ENCODE data around the gene ZNF101.

ZNF101 gene

DNA sequence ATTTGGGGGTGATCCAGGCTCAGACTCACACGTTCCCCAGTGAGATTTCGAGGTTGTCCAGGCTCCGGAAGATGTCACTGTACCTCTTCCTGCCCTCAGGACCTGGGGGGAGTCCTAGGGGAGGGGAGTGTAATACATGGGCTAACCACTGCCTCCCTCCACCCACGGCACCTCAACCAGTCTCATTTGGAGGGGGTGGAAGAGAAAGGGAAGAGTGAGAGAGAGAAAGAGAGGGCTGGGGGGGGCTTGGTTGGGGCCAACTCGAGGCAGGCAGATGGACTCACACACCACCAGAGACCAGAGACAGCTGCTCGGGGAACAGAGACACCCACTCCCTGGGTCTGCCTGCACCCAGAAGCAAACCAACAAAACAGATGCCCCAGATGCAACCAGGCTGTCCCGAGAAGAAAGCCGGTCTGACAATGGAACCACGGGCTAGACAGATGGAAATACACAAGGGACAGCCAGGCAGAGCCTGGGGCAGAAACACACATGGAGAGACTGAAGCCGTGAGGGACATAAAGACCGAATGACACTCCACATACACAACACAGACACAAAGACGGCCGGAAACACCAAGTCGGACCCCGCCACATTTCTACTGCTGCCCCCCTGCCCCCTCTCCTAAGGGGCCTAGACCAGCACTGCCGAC, 26.0 kb upstream of the ZNF101 start:
- DNase-seq, result no peak

DNA sequence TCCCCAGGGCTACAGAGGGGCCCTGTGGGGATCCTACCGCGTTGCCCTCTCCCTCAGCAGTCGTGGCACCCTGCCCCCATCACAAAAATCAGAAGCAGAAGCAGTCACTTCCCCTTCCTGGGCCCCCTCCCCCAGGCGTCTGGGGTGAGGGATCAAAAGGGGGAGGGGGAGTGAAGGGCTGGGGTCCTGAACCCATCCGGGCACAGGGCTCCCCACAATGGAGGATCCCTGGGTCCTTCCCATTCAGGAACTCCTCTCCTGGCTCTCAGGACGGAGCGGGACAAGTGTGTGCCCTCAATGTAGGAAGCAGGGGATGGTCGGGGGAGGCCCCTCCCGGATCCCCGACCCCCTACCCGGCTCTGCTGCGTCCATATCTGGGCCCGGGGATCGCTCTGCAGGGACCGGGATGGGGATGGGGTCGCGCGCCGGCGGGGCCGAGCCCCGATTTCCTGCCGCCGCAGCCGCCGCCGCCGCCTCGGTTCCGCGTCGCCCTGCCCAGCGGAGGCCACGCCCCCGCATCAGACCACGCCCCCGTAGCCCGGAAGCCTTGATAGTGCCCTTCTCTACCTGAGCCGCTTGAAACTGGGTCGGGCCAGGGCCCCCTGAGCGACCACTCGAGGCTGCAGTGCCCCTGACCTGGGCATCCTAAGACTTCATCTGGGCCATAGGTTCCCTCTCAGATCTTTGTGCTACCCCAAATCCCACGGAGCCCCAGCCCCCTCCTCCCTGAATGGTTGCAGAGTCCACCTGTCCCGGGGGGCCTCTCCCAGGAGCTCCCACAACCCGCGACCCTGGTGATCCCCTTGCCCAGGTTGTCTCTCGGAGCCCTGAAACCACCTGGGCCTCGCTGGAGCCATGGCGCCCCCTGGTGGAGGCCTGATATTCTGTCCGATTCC, 25.2 kb upstream of the ZNF101 start, which contains the start of gene GMIP:
GMIP (minus strand) TSS at position 500 of the 896 bp plus-strand sequence; CDS start at position 372, 128 bp downstream.
- peak in 1 of 2 experiments; percentile 5 for DNase-seq

- DNase-seq, result no peak
These were observed 24.6 kb upstream of the ZNF101 start for GRCh38 chr19:19644054-19644388.

DNA sequence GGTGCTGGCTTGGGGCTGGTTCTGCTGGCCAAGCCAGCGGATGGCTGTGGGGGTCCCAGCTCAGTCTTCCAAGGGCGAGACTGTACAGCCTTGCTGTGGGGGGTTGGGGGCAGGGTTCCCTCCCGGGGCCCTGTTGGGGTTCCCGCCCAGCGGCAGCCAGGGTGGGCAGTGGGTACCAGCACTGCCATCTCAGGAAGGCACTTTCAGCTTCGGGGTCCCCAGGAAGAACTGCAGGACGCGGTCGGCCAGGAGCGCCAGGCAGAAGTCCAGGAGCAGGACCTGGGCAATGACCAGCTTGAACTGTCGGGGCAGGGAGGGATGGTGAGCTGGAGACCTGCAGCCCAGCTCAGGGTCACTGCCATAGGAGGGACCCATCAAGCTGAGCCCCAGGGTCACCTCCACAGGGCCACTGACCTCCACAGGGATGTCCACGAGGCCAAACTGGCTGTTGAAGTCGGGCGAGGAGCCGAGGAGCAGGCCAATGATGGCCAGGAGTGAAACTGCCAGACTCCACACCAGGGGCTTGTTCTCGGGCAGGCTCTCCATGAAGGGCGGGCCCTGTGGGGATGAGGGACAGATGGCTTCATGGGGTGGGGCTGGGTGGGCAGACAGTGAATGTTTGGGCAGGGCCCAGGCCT, 23.3 kb upstream of the ZNF101 start:
- DNase-seq, result no peak

GRCh38 chr19:19647037-19647835, 21.4 kb upstream of the ZNF101 start:
- no peak for DNase-seq

GRCh38 chr19:19649155-19649554, 19.5 kb upstream of the ZNF101 start:
- DNase-seq, result no peak

- DNase-seq, result no peak
These were observed 19.1 kb upstream of the ZNF101 start for GRCh38 chr19:19649580-19649995.

DNA sequence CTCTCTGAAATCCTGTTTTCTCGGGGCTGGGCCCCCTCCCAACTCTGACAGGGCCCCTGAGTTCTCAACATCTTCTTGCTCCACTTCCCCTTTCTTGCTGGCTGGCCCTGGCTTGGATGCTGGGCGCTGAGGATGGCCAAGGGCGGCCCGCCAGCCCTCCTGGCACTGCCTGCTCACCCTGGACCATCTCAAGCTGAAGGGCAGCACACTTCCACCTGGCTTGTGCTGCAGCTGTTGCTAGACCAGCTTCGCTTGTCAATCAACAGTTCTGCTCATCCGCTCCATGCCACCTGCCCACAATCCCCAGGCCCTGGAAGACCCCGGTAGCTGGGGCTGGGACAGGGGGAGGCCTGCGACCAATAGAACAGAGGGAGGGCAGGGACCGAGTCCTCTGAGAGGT, 18.3 kb upstream of the ZNF101 start:
- no peak for DNase-seq

DNA sequence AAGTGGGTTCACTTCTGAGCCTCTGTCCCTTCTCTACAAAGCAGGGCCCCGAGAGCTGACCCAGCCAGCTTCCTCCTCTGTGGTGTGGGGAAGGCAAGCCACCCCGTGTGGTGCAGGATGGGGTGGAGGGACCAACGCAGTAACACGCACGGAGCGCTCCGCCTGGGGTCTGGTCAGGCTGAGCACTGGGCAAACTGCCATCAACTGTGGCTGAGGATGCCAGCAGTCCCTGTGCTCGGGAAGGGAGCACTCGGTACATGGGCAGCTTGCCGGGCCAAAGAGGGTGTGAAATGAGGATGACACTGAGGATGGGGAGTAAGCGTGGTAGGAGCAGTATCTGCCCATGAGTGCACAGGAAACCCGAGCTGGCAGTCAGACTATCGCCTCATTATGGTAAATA, 17.6 kb upstream of the ZNF101 start:
- no peak for DNase-seq

DNA sequence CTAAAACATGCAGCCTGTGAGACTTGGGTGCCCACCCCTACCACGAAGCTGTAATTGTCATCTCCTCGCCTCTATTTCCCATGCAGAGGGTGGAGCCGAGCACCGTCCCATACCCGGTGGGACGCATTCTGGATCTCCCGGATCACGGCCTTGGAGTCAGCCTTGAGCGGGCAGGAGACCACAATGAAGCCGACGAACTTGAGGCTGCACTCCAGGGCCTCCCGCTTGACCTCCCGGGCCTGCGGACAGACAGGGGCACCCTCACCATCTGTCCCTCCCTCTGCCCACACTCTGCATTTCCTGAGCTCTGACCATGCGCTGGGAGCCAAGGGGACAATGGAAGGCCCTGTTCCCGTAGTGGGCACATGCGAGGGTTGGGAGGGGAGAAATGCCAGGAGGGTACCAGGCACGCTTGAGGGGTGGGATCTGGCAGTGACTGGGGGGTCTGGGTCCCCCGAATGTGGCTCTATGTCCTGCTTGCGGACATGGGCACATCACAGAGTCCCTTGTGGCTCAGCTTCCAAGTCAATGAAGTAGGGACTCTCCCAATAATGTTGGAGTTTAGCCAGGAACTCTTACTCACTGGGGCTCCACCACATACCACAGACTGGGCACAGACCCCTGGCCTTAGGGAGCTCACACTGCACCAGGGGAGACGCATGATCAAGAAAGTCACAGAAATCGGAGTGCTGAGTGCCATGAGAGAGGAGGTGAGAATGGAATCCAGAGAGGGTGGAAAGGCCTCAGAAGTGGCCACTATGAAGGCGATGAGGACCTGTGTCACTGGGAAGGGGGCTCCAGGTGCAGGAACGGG, 15.9 kb upstream of the ZNF101 start:
- DNase-seq, result no peak

DNA sequence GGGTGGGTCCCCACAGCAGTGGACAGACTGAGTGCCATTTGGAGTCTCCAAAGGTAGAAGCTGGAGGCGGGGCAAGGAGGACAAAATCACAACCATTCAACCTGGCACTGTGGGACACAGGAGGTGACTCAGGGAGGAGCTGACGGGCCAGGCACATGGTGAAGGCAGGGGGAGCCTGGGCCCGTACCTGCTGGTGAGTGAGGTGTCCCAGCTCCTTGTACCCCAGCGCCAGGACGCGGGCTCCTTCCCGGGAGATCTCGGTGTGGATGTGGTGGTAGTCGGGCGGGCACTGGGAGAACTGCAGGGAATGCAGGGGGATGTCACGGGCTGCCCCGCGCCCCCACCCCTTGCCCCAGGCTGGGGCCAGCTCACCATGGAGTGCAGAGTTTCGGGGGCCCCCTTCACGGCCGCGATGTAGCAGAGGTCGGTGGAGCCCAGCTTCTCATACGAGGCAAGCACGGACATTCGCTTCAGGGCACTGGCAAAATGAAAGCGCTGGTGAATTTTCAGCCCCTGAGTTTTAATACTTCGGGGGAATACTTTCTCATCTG, 15.0 kb upstream of the ZNF101 start:
- DNase-seq, result no peak

- DNase-seq, result no peak
These were observed 14.2 kb upstream of the ZNF101 start for GRCh38 chr19:19654441-19654840.

- DNase-seq, result no peak
These were observed 13.5 kb upstream of the ZNF101 start for GRCh38 chr19:19655051-19655594.

DNA sequence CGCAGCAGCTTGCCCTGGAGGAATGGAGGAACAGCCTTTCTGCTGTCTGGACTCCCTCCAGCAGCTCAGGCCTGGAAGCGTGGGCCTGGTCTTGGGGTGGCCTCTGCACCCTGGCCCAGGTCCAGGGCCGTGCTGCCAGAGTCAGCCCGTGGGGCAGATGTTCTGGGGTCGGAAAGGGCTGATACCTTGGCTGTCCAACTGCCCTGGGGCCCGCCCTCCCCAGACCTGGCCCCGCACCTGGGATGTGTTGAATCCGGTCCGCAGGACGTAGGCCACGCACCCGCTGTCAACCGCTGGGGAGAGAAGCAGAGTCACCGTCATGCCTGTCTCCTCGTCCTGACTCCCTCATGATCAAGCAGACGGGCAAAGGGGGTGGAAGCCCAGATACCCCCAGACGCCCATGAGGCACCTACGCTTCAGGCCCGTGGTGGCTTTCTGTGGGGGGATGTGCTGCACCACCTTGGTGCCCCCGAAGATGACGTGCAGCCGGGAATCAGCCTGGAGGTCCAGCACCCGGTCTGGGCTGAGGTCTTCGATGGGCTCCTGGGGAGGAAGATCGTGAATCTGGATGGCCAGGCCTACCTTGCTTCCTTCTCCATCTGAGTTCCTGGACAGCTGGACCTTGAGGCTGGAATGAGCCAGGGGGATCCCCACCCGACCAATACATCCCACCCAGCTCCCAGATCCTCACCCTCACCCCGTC, 12.8 kb upstream of the ZNF101 start:
- no peak for DNase-seq

DNA sequence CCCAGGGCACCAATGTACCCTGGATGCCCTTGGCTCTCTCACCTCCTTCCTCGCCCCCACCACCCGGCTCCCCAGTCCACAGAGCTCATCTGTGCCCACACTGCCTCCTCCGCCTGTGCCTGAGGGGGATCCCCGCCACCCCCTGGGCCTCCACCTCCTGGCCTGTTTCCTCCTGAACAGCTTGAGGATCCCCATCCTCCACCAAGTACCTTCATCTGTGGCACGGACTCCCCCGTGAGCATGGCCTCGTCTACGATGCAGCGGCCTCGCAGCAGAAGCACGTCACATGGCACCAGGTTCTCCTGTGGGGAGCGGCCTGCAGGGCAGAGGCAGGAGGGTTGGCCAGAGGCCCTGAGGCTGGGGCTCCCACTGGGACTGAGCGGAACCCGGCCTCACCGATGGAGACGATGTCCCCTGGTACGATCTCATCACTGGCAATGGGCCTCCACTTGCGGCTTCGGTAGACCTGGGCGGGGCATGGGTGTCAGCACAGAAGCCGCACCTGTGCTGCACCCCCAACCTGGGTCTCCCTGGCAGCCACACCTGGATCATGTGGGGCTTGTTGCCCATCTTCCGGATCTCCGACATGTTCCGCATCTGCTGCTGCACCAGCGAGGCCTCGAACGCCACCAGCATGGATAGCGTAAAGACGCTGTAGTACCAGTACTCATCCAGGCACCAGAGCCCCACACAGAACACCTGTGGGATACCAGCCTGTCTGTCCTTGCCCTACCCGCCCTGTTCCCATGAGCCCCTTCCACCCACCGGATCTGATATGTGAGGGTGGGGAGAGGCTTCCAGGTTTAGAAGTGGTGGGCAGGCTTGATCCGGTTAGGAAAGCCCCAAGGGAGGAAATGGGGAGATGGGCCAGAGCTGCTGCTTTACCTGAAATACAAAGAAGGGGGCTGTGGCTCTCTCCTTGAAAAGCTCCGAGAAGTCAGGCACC, 11.9 kb upstream of the ZNF101 start:
- no peak for DNase-seq

GRCh38 chr19:19657397-19657783, 11.2 kb upstream of the ZNF101 start:
- DNase-seq, result peak in 1 of 2 experiments; percentile 47

DNA sequence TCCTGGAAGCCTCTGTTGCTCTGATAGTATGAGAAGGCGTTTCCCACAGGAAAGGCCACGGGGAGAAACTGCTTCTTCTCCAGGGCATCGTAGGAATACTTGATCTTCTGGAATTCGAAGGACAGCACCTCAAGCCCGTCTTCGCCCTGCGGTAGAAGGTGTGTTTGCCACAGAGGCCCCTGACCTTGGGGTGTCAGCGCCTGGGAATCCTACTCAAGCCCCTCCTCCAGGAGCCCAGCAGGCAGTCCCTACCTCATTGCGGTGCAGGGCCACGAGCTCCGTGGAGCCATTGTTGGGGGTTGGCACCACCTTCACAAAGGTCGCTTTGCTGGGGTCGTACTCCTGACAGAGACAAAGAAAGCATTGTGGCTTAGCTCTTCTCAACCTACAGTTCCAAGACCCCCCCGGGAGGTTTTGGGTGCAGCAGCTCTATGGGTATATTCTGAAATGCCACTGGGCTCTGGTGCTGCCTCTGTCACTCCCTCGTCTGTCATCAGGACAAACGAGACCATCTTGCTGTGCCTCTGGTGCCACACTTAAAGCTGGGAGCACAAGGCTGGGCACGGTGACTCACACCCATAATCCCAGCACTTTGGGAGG, 8.9 kb upstream of the ZNF101 start:
- DNase-seq, result no peak

DNA sequence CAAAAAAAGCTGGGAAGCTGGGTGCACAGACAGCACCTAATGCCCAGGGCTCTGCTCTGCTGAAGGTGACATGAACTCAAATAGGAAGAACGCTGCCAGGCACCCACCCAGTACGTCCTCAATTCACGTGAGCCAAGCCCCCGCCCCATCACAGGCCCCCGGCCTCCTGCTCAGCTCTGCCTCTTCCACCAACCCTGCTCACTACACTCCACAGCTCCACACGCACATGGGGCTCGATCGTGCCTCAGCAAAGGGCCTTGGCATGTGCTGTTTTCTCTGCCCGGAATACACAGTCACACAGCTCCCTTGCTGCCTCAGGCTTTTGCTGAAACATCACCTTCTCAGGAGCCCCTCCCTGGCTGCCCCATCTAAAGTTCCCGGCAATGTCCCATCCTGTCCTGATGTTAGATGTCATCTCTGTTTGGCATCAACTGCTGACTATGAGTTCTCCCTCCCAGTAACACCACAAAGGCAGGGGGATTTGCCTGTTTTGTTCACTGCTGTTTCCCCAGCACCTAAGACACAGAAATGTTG, 7.4 kb upstream of the ZNF101 start:
- DNase-seq, result no peak
